Cerebellar nuclear complex (tissue), 1 donor: ENCODE measurements around the gene HPD.

ENCODE experiments used
- DNase-seq, 2 experiments: peaks; one replicate each; lab custom pipeline; 2025; lab: John Stamatoyannopoulos, UW

Gene HPD

DNA sequence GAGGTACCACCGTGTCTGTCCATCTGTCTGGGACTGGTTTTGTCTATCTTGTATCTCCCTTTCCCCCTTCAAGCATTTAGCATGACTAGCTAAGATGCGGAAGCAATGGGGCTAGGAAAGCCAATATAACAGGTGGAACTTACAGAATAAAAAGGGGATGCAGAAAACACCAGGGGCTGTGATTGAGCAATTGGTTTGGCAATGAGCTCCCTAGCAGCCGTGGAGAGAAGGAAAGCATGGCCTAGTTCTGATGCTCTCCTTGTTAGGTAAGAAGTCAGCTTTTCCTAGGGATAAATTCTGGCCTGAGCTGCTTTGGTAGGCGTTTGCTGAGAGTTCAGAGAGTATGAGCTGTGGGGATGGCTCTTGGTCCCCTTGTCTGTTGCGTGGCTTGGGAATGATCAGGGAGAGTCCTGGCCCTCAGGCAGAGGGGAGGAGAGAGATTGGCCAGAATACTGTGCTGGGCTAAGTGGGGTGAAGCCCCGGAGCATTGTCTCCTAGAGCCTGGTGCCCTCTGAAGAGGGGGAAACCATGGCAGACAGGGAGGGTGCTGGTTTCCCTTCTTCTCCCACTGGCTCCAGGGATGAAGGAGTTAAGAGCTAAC is 47.7 kb downstream of the HPD start:
- DNase-seq, result no peak

- DNase-seq, result no peak
Observed at GRCh38 chr12:121810234-121810817, 48.3 kb downstream of the HPD start.

DNA sequence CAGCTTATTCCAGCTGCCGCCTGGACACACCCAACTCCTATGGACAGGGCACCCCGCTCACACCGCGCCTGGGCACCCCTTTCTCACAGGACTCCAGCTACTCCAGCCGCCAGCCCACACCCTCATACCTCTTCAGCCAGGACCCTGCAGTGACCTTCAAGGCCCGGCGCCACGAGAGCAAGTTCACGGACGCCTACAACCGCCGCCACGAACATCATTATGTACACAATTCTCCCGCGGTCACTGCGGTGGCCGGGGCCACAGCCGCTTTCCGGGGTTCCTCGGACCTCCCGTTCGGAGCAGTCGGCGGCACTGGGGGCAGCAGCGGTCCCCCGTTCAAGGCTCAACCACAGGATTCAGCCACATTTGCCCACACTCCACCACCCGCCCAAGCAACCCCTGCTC is 48.9 kb downstream of the HPD start:
- DNase-seq, result no peak

GRCh38 chr12:121808623-121809022 is 50.0 kb downstream of the HPD start:
- DNase-seq, result no peak

- no peak for DNase-seq
Observed at GRCh38 chr12:121807642-121808347, 50.9 kb downstream of the HPD start.

DNA sequence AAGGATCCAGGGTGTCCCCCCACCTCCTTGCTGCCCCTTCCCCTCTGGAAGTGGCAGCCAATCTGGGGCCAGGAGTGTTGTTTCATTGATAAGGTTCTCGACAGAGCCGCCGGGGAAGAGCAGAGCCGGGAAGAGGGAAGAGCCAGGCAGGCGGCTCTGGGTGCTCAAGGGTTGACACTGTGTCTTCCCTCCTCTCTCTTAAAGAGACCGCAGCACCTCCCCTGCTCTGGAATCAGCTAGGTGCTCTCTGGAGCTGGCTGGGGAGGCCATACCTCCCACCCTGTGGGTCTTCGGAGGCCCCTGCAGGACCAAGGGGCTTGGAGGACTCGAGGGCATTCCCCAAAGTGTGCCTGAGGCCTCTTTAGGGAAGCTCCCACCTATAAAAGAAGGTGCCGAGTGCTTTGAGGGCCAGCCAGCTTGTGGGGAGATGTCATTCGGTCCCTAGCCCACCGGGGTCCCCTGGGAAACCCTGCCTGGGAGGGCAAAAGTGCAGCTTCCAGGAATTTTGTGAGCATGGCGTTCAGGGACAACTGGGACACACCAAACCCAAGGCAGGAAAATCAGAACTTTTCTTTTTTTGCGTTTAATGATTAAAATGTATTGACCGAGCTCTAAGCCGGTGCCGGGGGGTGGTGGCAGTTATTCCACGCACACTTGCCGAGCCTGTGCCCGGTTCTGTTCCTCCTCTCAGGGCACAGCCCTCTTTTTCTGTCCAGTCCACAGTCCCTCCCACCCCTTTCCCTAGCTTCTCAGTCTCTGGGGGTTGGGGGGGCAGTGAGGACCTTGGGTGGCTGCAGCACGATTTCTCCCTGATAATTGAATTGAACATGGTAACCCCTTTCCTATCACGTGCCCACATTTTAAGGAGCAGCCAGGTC is 51.9 kb downstream of the HPD start:
- DNase-seq, result peak in 1 of 2 experiments; percentile 36

GRCh38 chr12:121806009-121806545 is 52.6 kb downstream of the HPD start:
- DNase-seq, result no peak

DNA sequence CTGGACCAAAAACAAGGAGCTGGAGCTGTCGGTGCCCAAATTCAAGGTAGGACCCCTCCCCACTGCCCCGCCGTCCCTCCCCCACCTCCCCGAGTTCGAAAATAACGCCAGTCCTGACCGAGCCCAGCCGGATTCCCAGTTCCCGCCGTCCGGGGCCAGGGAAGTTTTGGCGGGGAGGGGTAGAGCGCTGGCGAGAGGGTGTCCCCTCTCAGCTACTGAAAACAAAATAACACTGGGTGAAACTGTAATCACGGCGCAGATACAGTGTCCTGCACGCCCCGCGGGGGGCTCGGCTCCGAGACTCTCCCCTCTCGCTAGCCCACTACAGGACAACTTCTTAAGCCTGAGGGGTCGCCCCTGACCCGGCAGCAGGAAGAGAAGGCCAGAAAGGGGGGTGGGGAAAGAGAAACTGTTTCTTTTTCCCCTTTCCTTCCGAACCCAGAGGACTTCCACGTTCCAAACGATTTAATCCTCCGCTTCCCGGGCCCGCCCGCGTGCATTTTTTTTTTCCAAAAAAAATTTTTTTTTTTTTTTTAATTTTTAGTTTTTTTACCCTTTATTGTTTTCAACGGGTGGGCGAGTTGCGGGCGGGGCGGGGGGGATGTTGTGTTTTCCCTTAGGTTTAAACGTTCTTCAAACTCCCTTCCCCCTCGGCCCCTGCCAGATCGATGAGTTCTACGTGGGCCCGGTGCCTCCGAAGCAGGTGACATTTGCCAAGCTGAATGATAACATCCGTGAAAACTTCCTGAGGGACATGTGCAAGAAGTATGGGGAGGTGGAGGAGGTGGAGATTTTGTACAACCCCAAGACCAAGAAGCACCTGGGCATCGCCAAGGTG is 53.3 kb downstream of the HPD start:
- no peak for DNase-seq

GRCh38 chr12:121804417-121805111 is 54.1 kb downstream of the HPD start:
- no peak for DNase-seq

DNA sequence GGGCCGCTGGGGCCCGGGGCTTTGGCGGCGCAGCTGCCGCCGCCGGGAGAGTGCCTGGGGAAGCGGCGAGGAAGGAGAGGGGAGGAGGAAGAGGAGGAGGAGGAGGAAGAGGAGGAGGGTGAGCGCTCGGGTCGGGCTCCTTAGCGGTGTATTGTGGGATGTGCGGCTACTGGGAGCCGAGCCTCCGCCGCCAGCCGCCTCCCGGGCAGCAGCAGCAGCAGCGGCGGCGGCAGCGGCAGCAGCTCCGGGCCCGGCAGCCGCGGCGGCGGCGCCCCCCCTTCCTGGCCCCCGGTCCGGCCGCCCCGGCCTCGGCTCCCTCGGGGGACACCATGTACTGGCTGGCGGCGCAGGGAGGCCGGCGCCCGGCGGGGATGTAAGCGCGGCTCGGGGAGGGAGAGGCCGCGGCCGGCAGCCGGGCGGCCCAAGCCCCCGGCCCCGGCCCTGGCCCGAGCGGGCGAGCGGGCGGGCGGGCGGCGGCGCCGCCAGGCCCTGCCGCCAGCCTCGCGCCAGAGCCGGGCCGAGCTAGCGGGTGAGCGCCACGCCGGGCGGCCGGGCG is 54.7 kb downstream of the HPD start, which contains the start of gene SETD1B:
SETD1B (plus strand) TSS at position 149 of the 556 bp plus-strand sequence. CDS start 729 bp downstream, outside the sequence.
- no peak for DNase-seq

DNA sequence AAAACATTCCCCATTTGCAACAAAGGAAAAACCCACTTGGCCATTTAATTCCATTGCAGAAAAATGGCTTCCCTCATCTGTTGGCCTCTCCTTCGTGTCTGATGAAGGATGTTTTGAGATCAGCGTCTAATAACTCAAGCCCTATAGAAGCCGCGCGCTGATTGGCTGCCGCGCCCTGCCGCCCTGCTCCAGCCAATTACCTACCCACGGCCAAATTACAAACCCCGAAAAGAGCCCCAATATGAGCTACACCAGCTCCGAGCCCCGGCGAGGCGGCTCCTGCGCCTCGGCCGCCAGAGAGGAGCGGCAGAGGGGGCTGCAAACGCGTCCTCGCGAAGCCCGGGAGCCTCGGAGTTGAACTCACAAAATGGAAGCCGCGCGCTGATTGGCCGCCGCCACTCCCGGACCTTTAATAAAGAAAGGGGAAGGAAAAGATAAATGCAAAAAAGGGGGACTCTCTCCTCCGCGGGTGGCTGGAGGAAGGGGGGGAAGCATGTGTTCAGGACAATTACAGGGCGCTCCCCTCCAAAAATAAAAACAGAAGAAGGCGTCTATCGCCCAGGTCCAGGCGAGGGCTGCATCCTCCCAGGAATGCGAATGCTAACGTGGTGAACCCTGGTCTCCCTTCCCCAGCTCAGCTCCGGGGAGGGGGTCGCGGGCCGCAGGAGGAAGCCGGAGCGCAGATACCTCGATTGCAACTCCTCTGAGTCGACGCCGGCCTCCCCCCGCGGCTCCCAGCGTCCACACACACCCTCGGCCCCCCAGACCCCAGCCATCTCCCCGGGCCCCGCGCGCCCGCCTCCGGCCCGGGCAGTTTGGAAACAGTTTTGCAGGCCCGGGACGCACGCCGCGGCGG is 55.6 kb downstream of the HPD start:
- DNase-seq, result peak; percentile 51 to 91

DNA sequence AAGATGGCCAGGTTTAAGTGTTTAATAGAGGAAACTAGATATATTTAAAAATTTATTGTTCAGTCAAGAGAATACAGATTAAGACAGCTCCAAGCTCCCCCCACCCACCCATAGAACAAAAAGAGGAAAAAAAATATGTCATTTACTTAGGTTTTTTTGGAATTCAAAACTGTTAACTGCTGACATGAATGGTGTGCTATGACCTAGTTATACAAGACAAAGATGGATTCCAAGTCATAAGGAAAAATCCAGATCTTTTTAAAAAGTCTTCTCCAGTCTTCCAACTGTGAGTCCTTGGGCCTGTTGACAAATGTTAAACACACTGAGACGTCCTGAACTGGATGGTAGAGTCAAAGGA is 56.2 kb downstream of the HPD start:
- DNase-seq, result no peak

GRCh38 chr12:121801595-121802484 is 56.8 kb downstream of the HPD start:
- DNase-seq, result no peak

DNA sequence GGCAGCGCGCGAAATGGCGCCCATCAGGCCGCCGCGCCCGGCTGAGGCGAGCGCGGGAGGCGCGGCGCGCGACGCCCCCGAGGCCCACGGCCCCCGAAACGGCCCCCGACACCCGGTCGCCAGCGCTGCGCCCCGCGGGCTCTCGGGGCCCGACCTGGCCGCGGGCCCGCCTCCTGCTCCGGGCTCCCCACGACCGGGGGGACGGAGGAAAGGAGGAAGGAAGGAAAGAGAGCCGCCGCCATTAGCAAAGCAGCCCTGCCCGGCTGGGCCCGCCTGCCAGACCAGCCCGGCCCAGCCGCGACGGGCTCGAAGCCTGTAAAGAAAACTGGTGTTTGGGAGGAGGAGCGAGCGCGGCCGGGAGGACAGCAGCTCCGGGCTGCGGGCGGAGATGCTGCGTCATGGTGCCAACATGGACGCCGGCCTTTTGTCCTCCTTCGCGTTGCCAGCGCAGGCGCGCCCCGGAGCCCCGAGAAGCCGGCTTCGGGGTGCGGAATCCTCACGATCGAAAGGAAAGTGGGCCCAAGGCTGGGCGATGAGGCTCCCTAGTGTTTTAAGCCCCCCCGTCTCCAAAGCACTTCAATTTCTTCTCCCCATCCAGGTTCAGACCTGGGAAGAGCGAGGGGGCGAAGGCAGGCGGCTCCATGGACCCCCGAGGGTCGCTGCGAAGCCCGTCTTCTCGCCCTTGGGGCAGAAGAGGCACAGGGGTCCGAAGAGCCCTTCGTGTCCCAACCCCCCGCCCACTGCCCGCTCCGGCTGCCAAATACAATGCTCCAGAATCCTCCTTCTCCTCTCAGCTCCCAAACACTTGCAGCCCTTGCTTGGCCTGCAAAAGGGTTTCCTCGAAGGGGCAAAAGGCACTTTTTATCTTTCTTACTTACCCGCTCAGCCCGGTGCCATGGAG is 57.7 kb downstream of the HPD start:
- DNase-seq, result peak in 1 of 2 experiments; percentile 23

GRCh38 chr12:121799842-121800693 is 58.6 kb downstream of the HPD start:
- no peak for DNase-seq

- DNase-seq, result no peak
Observed at GRCh38 chr12:121799156-121799841, 59.4 kb downstream of the HPD start.
